Astrocyte (in vitro differentiated cells and primary cell): ENCODE data around the gene CCDC9. TPM values are rescaled to one million over a fixed set of nuclear protein-coding genes. Genes with fewer than 3 reads are reported as not detected.
A peak's percentile ranks its signal among the peaks of the same experiment; 100 is the strongest.

Source experiments
- DNase-seq: peaks from one replicate; pipeline ENCODE4 v3.0.0-alpha.2; 2010; ENCODE audit warnings: low read depth
- FAIRE-seq: peaks from 2 replicates; lab custom pipeline; 2011; peaks lifted over from hg19 to GRCh38; lab: Jason Lieb, UNC
- H2AFZ ChIP-seq: 2 replicates; pipeline ENCODE4 v1.6.0; 2012; ENCODE audit warnings: low read depth, low read length, inconsistent platforms
- H3K27ac ChIP-seq: 2 replicates; pipeline ENCODE4 v1.5.1; 2011; ENCODE audit warnings: low read depth, low read length, inconsistent platforms
- H3K27me3 ChIP-seq: 2 replicates; pipeline ENCODE4 v1.6.0; 2011; ENCODE audit warnings: low read length, inconsistent platforms; ENCODE audit not compliant: insufficient read depth
- H3K36me3 ChIP-seq: 2 replicates; pipeline ENCODE4 v1.5.1; 2011; ENCODE audit warnings: low read length, inconsistent platforms; ENCODE audit not compliant: insufficient read depth
- H3K4me1 ChIP-seq: 2 replicates; pipeline ENCODE4 v1.5.1; 2011; ENCODE audit warnings: low read length, inconsistent platforms; ENCODE audit not compliant: insufficient read depth
- H3K4me2 ChIP-seq: 2 replicates; pipeline ENCODE4 v1.6.0; 2012; ENCODE audit warnings: low read length, inconsistent platforms
- H3K4me3 ChIP-seq: 2 replicates; pipeline ENCODE4 v1.5.1; 2011; ENCODE audit warnings: low read depth, mild to moderate bottlenecking, low read length, inconsistent platforms; ENCODE audit not compliant: insufficient read depth
- H3K79me2 ChIP-seq: 2 replicates; pipeline ENCODE4 v1.6.0; 2012; ENCODE audit warnings: mild to moderate bottlenecking, low read length, inconsistent platforms; ENCODE audit not compliant: insufficient read depth
- H3K9ac ChIP-seq: 2 replicates; pipeline ENCODE4 v1.6.0; 2012; ENCODE audit warnings: mild to moderate bottlenecking, low read length, inconsistent platforms
- H3K9me3 ChIP-seq: 2 replicates; pipeline ENCODE4 v1.5.1; 2012; ENCODE audit warnings: low read depth, mild to moderate bottlenecking, low read length, inconsistent platforms; ENCODE audit not compliant: insufficient read depth
- H4K20me1 ChIP-seq: 2 replicates; pipeline ENCODE4 v1.6.0; 2012; ENCODE audit warnings: low read length, inconsistent platforms; ENCODE audit not compliant: insufficient read depth
- H3K27ac Mint-ChIP-seq: one replicate; pipeline ENCODE4 v1.8.0; 2021; ENCODE audit warnings: mild to moderate bottlenecking, mixed read lengths; ENCODE audit not compliant: unreplicated experiment
- H3K27me3 Mint-ChIP-seq: one replicate; pipeline ENCODE4 v1.8.0; 2021; ENCODE audit warnings: low read depth, mixed read lengths; ENCODE audit not compliant: unreplicated experiment
- H3K36me3 Mint-ChIP-seq: one replicate; pipeline ENCODE4 v1.8.0; 2021; ENCODE audit warnings: low read depth, mixed read lengths; ENCODE audit not compliant: unreplicated experiment
- H3K4me1 Mint-ChIP-seq: one replicate; pipeline ENCODE4 v1.8.0; 2021; ENCODE audit warnings: low read depth, mixed read lengths; ENCODE audit not compliant: unreplicated experiment
- H3K4me3 Mint-ChIP-seq: one replicate; pipeline ENCODE4 v1.8.0; 2021; ENCODE audit warnings: mild to moderate bottlenecking, moderate library complexity, mixed read lengths; ENCODE audit not compliant: unreplicated experiment
- H3K9me3 Mint-ChIP-seq: one replicate; pipeline ENCODE4 v1.8.0; 2021; ENCODE audit warnings: mild to moderate bottlenecking, mixed read lengths; ENCODE audit not compliant: unreplicated experiment
- EZH2 ChIP-seq: IDR thresholded peaks from 2 replicates; pipeline ENCODE4 v1.6.1; 2012; ENCODE audit warnings: mild to moderate bottlenecking, low read length, inconsistent platforms; ENCODE audit not compliant: insufficient read depth
- total RNA-seq: library from RNA; stranded (reverse); gene quantifications from 2 replicates; pipeline ENCODE4 v1.2.1, GENCODE V29; 2021
- TF ChIP-seq, protein P1 (sequence below): IDR thresholded peaks from 2 replicates; pipeline ENCODE4 v1.5.1; 2011; ENCODE audit warnings: low read depth, mild to moderate bottlenecking, inconsistent platforms, low read length, moderate library complexity; ENCODE audit not compliant: insufficient read depth

Gene CCDC9
- total RNA-seq, 1 donor from 2014 or later, result 44.6 TPM

DNA sequence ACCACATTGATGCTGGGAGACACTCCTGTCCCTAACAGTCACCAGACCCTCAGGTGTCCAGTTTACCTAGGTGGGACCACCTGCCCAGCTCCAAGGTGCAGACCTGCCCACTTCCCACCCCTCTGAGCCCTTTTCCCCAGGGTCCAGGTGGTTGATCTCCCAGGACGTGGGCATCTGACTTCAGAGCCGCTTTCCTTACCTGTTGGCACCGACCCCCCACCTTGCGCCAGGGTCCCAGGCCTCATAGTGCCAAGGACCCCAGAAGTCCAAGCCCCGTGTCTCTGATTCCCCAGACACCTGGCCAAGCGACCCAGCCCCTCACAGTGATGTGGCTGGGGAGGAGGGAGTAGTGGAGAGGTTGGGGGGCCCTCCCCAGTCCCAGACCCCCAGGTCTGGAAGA is 15.8 kb upstream of the CCDC9 start:
- no peak overlapping the region for H3K4me3 ChIP-seq
- H3K9me3 ChIP-seq, result no peaks in the 10 kb centered on the region
- no peak overlapping the region for H3K27ac ChIP-seq
- no peak overlapping the region for H2AFZ ChIP-seq
- Mint-ChIP-seq H3K36me3 (peaks cover 1% of the 10 kb centered on the region), H3K4me3 (peak overlapping the region; percentile 58), H3K9me3 (no peaks in the 10 kb centered on the region), H3K4me1 (peaks cover 12% of the 10 kb centered on the region), H3K27me3 (no peaks in the 10 kb centered on the region), H3K27ac (peak overlapping the region; percentile 11)
- TF ChIP-seq EZH2, result no peak
- TF ChIP-seq, protein P1, sequence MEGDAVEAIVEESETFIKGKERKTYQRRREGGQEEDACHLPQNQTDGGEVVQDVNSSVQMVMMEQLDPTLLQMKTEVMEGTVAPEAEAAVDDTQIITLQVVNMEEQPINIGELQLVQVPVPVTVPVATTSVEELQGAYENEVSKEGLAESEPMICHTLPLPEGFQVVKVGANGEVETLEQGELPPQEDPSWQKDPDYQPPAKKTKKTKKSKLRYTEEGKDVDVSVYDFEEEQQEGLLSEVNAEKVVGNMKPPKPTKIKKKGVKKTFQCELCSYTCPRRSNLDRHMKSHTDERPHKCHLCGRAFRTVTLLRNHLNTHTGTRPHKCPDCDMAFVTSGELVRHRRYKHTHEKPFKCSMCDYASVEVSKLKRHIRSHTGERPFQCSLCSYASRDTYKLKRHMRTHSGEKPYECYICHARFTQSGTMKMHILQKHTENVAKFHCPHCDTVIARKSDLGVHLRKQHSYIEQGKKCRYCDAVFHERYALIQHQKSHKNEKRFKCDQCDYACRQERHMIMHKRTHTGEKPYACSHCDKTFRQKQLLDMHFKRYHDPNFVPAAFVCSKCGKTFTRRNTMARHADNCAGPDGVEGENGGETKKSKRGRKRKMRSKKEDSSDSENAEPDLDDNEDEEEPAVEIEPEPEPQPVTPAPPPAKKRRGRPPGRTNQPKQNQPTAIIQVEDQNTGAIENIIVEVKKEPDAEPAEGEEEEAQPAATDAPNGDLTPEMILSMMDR, result no peak
- DNase-seq, result no peak
- H3K36me3 ChIP-seq, result no peaks in the 10 kb centered on the region
- FAIRE-seq, result no peak
- peaks cover 31% of the 10 kb centered on the region for H3K4me1 ChIP-seq
- H3K9ac ChIP-seq, result peak overlapping the region; percentile 28
- no peaks in the 10 kb centered on the region for H3K79me2 ChIP-seq
- H4K20me1 ChIP-seq, result no peaks in the 10 kb centered on the region
- H3K4me2 ChIP-seq, result peak overlapping the region; percentile 80
- no peaks in the 10 kb centered on the region for H3K27me3 ChIP-seq

DNA sequence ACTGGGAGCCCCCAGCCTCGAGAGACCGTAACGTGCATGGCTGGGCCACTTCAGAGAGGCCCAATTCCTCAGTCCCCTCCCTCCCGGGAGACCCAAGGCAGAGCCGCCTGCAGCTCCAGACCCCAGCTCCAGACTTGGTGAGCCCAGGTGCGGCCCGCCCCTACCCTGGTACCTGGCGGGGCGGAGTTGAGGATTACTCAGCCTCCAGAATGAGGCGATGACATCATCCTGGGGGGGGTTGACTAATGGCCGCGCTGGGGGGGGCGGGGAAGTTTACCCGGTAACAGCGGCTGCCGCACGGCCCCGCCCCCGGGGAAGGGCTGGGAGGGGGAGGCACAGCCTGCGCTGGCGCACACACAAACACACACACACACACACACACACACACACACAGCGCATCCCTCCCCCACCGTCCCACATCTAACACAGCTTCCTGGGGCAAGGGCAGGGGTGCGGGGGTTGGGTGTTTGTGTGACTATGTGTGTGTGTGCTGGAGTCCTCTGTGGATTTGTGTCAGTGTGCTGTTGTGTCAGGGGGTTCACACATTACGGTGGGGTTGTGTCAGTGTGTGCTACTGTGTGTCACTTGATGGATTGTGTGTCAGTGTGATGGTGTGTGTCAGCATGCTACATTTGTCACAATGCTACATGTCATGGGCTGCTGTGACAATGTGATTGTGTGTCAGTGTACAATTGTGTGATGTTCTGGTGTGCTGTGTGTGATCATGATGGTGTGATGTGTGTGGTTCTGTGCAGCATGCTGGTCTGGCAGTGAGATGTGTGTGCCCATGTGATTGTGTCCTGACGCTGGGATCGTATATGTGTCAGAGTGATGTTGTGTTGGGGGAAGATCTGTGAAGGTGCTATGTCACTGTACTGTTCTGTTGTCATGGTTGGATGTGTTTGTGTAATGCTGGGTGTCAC is 15.1 kb upstream of the CCDC9 start:
- no peak for FAIRE-seq

More for the DNA sequence above, 15.1 kb upstream of the CCDC9 start:
- Mint-ChIP-seq H3K9me3 (no peaks in the 10 kb centered on the region), H3K4me3 (no peak overlapping the region), H3K4me1 (peaks cover 12% of the 10 kb centered on the region), H3K36me3 (peaks cover 1% of the 10 kb centered on the region), H3K27me3 (no peaks in the 10 kb centered on the region), H3K27ac (no peak overlapping the region)
- H4K20me1 ChIP-seq, result no peaks in the 10 kb centered on the region
- no peak overlapping the region for H3K27ac ChIP-seq
- peak; percentile 57 for DNase-seq
- H3K9me3 ChIP-seq, result no peaks in the 10 kb centered on the region
- H3K4me3 ChIP-seq, result no peak overlapping the region
- TF ChIP-seq, protein P1, result no peak
- TF ChIP-seq EZH2, result no peak
- no peak overlapping the region for H2AFZ ChIP-seq
- H3K4me1 ChIP-seq, result peaks cover 31% of the 10 kb centered on the region
- peak overlapping the region; percentile 33 for H3K9ac ChIP-seq
- H3K36me3 ChIP-seq, result no peaks in the 10 kb centered on the region
- H3K79me2 ChIP-seq, result no peaks in the 10 kb centered on the region
- H3K27me3 ChIP-seq, result no peaks in the 10 kb centered on the region
- H3K4me2 ChIP-seq, result peak overlapping the region; percentile 80
